ENCODE measurements around the gene SYNE4.

DNA sequence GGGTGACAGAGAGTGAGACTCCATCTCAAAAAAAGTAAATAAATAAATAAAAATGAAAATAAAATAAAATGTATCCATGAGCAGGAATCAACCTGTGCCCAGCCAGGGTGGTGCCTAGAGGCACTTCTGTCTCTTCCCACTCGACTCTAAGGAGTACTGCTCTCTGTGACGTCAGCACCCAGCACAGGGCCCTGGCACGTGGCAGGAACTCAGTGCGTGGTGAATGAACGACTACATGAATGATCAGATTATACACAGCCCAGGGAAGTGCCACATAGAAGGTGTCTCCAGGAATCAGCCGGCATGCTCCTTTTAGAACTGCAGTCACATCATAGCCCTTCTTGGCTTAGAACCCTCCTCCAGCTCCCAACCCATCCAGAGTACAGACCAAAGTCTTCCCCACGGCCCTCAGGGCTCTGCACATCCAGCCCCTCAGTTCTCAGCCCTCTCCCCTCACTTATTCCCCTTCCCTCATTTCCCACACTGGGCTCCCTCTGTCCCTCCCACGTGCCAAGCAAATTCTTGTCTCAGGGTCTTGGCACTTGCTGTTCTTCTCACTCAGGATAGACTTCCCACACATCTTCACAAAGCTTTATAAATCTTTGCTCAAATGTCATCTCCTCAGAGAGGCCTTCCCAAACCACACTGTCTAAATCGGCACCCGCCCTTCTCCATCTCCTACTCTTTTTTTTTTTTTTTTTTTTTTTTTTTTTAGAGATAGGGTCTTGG, 19.9 kb upstream of the SYNE4 start:
- TF ChIP-seq POLR2A (IDR thresholded peaks at IDR 0.05) (no peak), EP300 (IDR thresholded peaks at IDR 0.05) (no peak)
- TF ChIP-seq, protein P1, sequence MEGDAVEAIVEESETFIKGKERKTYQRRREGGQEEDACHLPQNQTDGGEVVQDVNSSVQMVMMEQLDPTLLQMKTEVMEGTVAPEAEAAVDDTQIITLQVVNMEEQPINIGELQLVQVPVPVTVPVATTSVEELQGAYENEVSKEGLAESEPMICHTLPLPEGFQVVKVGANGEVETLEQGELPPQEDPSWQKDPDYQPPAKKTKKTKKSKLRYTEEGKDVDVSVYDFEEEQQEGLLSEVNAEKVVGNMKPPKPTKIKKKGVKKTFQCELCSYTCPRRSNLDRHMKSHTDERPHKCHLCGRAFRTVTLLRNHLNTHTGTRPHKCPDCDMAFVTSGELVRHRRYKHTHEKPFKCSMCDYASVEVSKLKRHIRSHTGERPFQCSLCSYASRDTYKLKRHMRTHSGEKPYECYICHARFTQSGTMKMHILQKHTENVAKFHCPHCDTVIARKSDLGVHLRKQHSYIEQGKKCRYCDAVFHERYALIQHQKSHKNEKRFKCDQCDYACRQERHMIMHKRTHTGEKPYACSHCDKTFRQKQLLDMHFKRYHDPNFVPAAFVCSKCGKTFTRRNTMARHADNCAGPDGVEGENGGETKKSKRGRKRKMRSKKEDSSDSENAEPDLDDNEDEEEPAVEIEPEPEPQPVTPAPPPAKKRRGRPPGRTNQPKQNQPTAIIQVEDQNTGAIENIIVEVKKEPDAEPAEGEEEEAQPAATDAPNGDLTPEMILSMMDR (IDR thresholded peaks at IDR 0.05): no peak

Data from suprapubic skin (tissue), 3 donors.